ENCODE data around the gene USP44. TPM values are rescaled to one million over a fixed set of nuclear protein-coding genes. Genes with fewer than 3 reads are reported as not detected.

Gene USP44
- total and polyA plus RNA-seq, 10 of the 15 experiments (the other 5 are each of a cell fraction or from before 2014, with no cell fraction given), result 0.02 to 0.26 (median 0.12) TPM; not detected in 6

DNA sequence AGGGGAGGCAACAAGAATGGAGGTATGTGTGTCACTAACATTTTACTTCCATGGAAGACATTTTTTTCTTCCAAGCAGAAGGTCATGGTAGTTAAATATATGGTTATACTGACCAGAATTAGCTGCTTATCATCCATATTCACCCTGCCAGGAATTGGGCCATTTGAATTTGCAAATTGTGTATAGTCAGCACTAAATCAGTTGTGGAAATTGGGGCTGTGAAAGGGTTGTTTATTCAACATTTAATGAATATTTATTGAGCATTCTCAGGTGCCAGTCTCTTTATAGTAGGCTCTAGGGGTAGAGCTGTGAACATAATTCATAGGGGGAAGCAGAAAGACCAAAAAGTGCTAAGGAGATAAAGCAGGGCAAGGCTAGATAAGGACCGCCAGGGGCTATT lies 39.3 kb downstream of the USP44 start:
- no peaks in the 10 kb centered on the region for H4K20me1 ChIP-seq (ENCODE audit: control insufficient read depth, insufficient read depth)
- ChIA-PET POLR2A (no interaction called here), CTCF (no interaction called here), SMC1A (ENCODE audit: uncharacterized antibody, unreplicated experiment) (no interaction called here), RAD21 (ENCODE audit: unreplicated experiment) (no interaction called here)
- H3K4me3 ChIP-seq, result no peak overlapping the region
- intact Hi-C loops (cut with micrococcal nuclease; ENCODE audit: unreplicated experiment), result no loop called here
- H3K27me3 ChIP-seq (replicated peaks in 1 of 2; ENCODE audit: control insufficient read depth in 2 of 2, insufficient read depth in 2 of 2, low read length in 1 of 2), result no peaks in the 10 kb centered on the region
- FAIRE-seq (no peak), ATAC-seq (no peak), DNase-seq (ENCODE audit: low read depth, low spot score) (no peak)
- 96% methylated on average over 1 of the region's 1 CpG for WGBS (ENCODE audit: insufficient coverage, insufficient replicate concordance, low lambda C conversion rate, missing lambda C conversion rate)
- H3K79me2 ChIP-seq (ENCODE audit: control insufficient read depth, insufficient read depth, low read length), result no peaks in the 10 kb centered on the region
- in situ Hi-C loops (cut with MboI), result no loop called here
- H3K27ac ChIP-seq (ENCODE audit: control insufficient read depth, insufficient read depth), result no peak overlapping the region
- H3K4me1 ChIP-seq (ENCODE audit: control insufficient read depth, insufficient read depth, low read length), result no peaks in the 10 kb centered on the region
- no peaks in the 10 kb centered on the region for H3K9me3 ChIP-seq (replicated peaks; ENCODE audit: control insufficient read depth, insufficient read depth, low read length)
- no peak overlapping the region for H2AFZ ChIP-seq (ENCODE audit: control insufficient read depth, low read depth, low read length)
- H3K4me2 ChIP-seq (ENCODE audit: control insufficient read depth, insufficient read depth), result no peak overlapping the region
- H3K9ac ChIP-seq (ENCODE audit: control insufficient read depth, insufficient read depth, low read length), result no peak overlapping the region
- TF ChIP-seq EP300 (IDR thresholded peaks at IDR 0.05; ENCODE audit: borderline replicate concordance in 1 of 2, control insufficient read depth in 1 of 2, low read depth in 2 of 2, low read length in 2 of 2), result no peak
- no peak for TF ChIP-seq NR2F1 (conservative IDR thresholded peaks at IDR 0.05)
- no TSS peak for BruUV-seq (replicated peaks)
- H3K36me3 ChIP-seq (ENCODE audit: control insufficient read depth in 2 of 2, insufficient read depth in 2 of 2, low read length in 1 of 2), result peaks cover 2 to 19% of the 10 kb centered on the region in 2 experiments

DNA sequence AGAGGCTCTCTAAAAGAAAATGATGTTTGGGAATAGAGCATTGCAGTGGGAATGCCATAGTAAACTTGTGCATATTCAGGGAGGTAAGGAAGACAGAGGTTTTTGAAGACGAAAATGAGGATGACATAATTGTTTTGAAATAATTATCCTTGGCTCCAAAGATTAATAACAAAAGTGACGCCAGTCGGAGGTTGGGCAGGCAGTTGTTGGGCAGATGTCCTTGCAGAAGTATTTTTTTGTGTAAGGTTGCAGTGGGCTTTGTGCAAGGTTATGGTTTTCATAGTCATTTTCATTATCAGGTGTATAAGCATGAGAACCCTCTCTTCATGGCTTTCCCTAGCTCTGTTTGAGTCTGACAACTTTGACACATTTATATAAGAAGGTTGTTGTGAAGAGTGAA lies 42.0 kb downstream of the USP44 start:
- in situ Hi-C loops (cut with MboI), result no loop called here
- POLR2A ChIA-PET, result interaction anchor here (1.1 kb wide), 1 partner anchor 8 kb away, joined by 5 read pairs; no protein-coding TSS in a partner anchor

More for the DNA sequence above, 42.0 kb downstream of the USP44 start:
- FAIRE-seq (no peak), DNase-seq (ENCODE audit: low read depth, low spot score) (no peak), ATAC-seq (no peak)
- TF ChIP-seq WRNIP1 (IDR thresholded peaks at IDR 0.05; ENCODE audit: borderline replicate concordance, low read depth, low read length) (no peak), KLF5 (IDR thresholded peaks at IDR 0.05; ENCODE audit: partially characterized antibody) (no peak), TARDBP (IDR thresholded peaks at IDR 0.05; ENCODE audit: borderline replicate concordance) (no peak), IRF4 (IDR thresholded peaks at IDR 0.05; ENCODE audit: low read depth, low read length) (no peak), POLR2A (IDR thresholded peaks at IDR 0.05; ENCODE audit: low read depth, low read length) (no peak)
- TF ChIP-seq, protein P1, sequence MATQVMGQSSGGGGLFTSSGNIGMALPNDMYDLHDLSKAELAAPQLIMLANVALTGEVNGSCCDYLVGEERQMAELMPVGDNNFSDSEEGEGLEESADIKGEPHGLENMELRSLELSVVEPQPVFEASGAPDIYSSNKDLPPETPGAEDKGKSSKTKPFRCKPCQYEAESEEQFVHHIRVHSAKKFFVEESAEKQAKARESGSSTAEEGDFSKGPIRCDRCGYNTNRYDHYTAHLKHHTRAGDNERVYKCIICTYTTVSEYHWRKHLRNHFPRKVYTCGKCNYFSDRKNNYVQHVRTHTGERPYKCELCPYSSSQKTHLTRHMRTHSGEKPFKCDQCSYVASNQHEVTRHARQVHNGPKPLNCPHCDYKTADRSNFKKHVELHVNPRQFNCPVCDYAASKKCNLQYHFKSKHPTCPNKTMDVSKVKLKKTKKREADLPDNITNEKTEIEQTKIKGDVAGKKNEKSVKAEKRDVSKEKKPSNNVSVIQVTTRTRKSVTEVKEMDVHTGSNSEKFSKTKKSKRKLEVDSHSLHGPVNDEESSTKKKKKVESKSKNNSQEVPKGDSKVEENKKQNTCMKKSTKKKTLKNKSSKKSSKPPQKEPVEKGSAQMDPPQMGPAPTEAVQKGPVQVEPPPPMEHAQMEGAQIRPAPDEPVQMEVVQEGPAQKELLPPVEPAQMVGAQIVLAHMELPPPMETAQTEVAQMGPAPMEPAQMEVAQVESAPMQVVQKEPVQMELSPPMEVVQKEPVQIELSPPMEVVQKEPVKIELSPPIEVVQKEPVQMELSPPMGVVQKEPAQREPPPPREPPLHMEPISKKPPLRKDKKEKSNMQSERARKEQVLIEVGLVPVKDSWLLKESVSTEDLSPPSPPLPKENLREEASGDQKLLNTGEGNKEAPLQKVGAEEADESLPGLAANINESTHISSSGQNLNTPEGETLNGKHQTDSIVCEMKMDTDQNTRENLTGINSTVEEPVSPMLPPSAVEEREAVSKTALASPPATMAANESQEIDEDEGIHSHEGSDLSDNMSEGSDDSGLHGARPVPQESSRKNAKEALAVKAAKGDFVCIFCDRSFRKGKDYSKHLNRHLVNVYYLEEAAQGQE (IDR thresholded peaks at IDR 0.05; ENCODE audit: low read depth, low read length), result no peak
- Histone ChIP-seq H3K9me3 (replicated peaks; ENCODE audit: control insufficient read depth, insufficient read depth, low read length) (no peaks in the 10 kb centered on the region), H3K4me2 (ENCODE audit: control insufficient read depth, insufficient read depth) (no peak overlapping the region), H3K4me1 (ENCODE audit: control insufficient read depth, insufficient read depth, low read length) (no peaks in the 10 kb centered on the region), H3K27me3 (replicated peaks in 1 of 2; ENCODE audit: control insufficient read depth in 2 of 2, insufficient read depth in 2 of 2, low read length in 1 of 2) (no peaks in the 10 kb centered on the region), H3K27ac (ENCODE audit: control insufficient read depth, insufficient read depth) (no peak overlapping the region), H3K36me3 (ENCODE audit: control insufficient read depth in 2 of 2, insufficient read depth in 2 of 2, low read length in 1 of 2) (peaks cover 4 to 28% of the 10 kb centered on the region in 2 experiments), H4K20me1 (ENCODE audit: control insufficient read depth, insufficient read depth) (no peaks in the 10 kb centered on the region), H3K9ac (ENCODE audit: control insufficient read depth, insufficient read depth, low read length) (no peak overlapping the region), H3K4me3 (no peak overlapping the region), H2AFZ (ENCODE audit: control insufficient read depth, low read depth, low read length) (no peak overlapping the region), H3K79me2 (ENCODE audit: control insufficient read depth, insufficient read depth, low read length) (no peaks in the 10 kb centered on the region)
- RAD21 ChIA-PET (ENCODE audit: unreplicated experiment), result interaction anchor here (0.9 to 1.5 kb wide), 2 partner anchors 23 to 28 kb away, joined by 3 to 4 read pairs; no protein-coding TSS in a partner anchor
- CTCF ChIA-PET, result interaction anchor here (0.6 to 1.8 kb wide), 3 partner anchors 25 to 45 kb away, joined by 5 to 9 read pairs (median 5); no protein-coding TSS in a partner anchor
- BruUV-seq (replicated peaks), result no TSS peak
- intact Hi-C loops (cut with micrococcal nuclease; ENCODE audit: unreplicated experiment), result no loop called here
- WGBS (ENCODE audit: insufficient coverage, insufficient replicate concordance, low lambda C conversion rate, missing lambda C conversion rate), result 98% methylated on average over 3 of the region's 3 CpGs
- SMC1A ChIA-PET (ENCODE audit: uncharacterized antibody, unreplicated experiment), result no interaction called here

Measured in GM12878 (cell line).